GM12878 (cell line): ENCODE data around the gene RIC1. TPM values are rescaled to one million over a fixed set of nuclear protein-coding genes. Genes with fewer than 3 reads are reported as not detected.

ENCODE experiments used
- ATAC-seq: fragments of 200-7000 bp; cut with Tn5 transposase; 3 replicates; pipeline ENCODE4 v1.9.1; 2020; ENCODE audit warnings: mild to moderate bottlenecking, moderate library complexity
- BruUV-seq: library from RNA; stranded (reverse); fragments of 400-500 nt; replicated peaks from 2 replicates; lab custom pipeline; 2021; lab: Mats Ljungman, UMichigan
- CTCF ChIA-PET: fragments of 300-600 bp; sonication (Branson Sonifier 250); formaldehyde crosslinking; extraction: SDS; loops from one replicate; lab custom pipeline; 2021; ENCODE audit warnings: inconsistent platforms; lab: Yijun Ruan, JAX
- POLR2A ChIA-PET: fragments of 350-600 bp; formaldehyde crosslinking; extraction: SDS; loops from one replicate; lab custom pipeline; 2021; ENCODE audit warnings: inconsistent platforms; lab: Charles Lee
- RAD21 ChIA-PET: fragments of 300-600 bp; sonication (Branson Sonifier 250); formaldehyde crosslinking; loops from one replicate; lab custom pipeline; 2023; ENCODE audit warnings: antibody characterized with exemption; ENCODE audit not compliant: unreplicated experiment; lab: Charles Lee
- SMC1A ChIA-PET: fragments of 300-600 bp; sonication (Branson Sonifier 250); formaldehyde crosslinking; loops from one replicate; lab custom pipeline; 2023; ENCODE audit not compliant: unreplicated experiment, uncharacterized antibody; lab: Charles Lee
- DNase-seq: peaks from one replicate; pipeline ENCODE4 v3.0.0-alpha.2; 2011; ENCODE audit warnings: low read depth, low spot score
- FAIRE-seq: peaks from 3 replicates; lab custom pipeline; 2011; peaks lifted over from hg19 to GRCh38; lab: Jason Lieb, UNC
- H2AFZ ChIP-seq: 2 replicates; pipeline ENCODE4 v1.6.0; 2011; ENCODE audit warnings: low read depth, low read length, control low read depth; ENCODE audit not compliant: control insufficient read depth
- H3K27ac ChIP-seq: 2 replicates; pipeline ENCODE4 v1.5.1; 2011; ENCODE audit warnings: control low read depth; ENCODE audit not compliant: control insufficient read depth, insufficient read depth
- H3K27me3 ChIP-seq, 2 experiments: replicated peaks in 1 of 2; 2 replicates each; pipeline versions ENCODE4 v1.6.0 to v1.6.1; 2011; ENCODE audit warnings: low read length in 1 of 2; ENCODE audit not compliant: control insufficient read depth in 2 of 2, insufficient read depth in 2 of 2
- H3K36me3 ChIP-seq, 2 experiments: 2 replicates each; pipeline ENCODE4 v1.5.1; 2011; ENCODE audit warnings: low read length in 1 of 2; ENCODE audit not compliant: control insufficient read depth in 2 of 2, insufficient read depth in 2 of 2
- H3K4me1 ChIP-seq: 2 replicates; pipeline ENCODE4 v1.6.1; 2011; ENCODE audit warnings: mild to moderate bottlenecking, low read length, moderate library complexity, mixed read lengths; ENCODE audit not compliant: control insufficient read depth, insufficient read depth
- H3K4me2 ChIP-seq: 2 replicates; pipeline ENCODE4 v1.6.0; 2011; ENCODE audit warnings: control low read depth; ENCODE audit not compliant: control insufficient read depth, insufficient read depth
- H3K4me3 ChIP-seq: fragments of 200-600 bp; sonication (generic); 2 replicates; pipeline ENCODE4 v1.5.1; 2016
- H3K79me2 ChIP-seq: 2 replicates; pipeline ENCODE4 v1.6.0; 2011; ENCODE audit warnings: low read length; ENCODE audit not compliant: control insufficient read depth, insufficient read depth
- H3K9ac ChIP-seq: 2 replicates; pipeline ENCODE4 v1.8.0; 2011; ENCODE audit warnings: low read length, control low read depth, mixed read lengths; ENCODE audit not compliant: control insufficient read depth, insufficient read depth
- H3K9me3 ChIP-seq: replicated peaks from 3 replicates; pipeline ENCODE4 v1.5.1; 2011; ENCODE audit warnings: mild to moderate bottlenecking, low read length; ENCODE audit not compliant: control insufficient read depth, insufficient read depth
- H4K20me1 ChIP-seq: 2 replicates; pipeline ENCODE4 v1.6.0; 2011; ENCODE audit not compliant: control insufficient read depth, insufficient read depth
- BCL11A ChIP-seq: IDR thresholded peaks from 2 replicates; pipeline ENCODE4 v1.6.1; 2011; ENCODE audit warnings: low read depth, low read length
- EED ChIP-seq: sonication (generic); IDR thresholded peaks from 2 replicates; pipeline ENCODE4 v1.6.1; 2016; ENCODE audit warnings: antibody characterized with exemption, low read depth
- MTA2 ChIP-seq: fragments of 450-650 bp; IDR thresholded peaks from 2 replicates; pipeline ENCODE4 v1.6.1; 2016; ENCODE audit warnings: low read depth, mild to moderate bottlenecking, moderate library complexity
- SIX5 ChIP-seq: IDR thresholded peaks from 2 replicates; pipeline ENCODE4 v1.6.1; 2011; ENCODE audit warnings: mild to moderate bottlenecking, low read depth, low read length, moderate library complexity; ENCODE audit not compliant: severe bottlenecking
- SREBF2 ChIP-seq: IDR thresholded peaks from 2 replicates; pipeline ENCODE4 v1.6.1; 2012; ENCODE audit warnings: mild to moderate bottlenecking, low read length
- SUZ12 ChIP-seq: fragments of 200-600 bp; sonication (generic); IDR thresholded peaks from one replicate; pipeline ENCODE4 v1.6.1; 2018; ENCODE audit warnings: antibody characterized with exemption, mild to moderate bottlenecking; ENCODE audit not compliant: unreplicated experiment
- TBL1XR1 ChIP-seq: IDR thresholded peaks from 2 replicates; pipeline ENCODE4 v1.6.1; 2012; ENCODE audit warnings: low read depth, low read length, improper control_type of control experiment
- ZNF274 ChIP-seq: IDR thresholded peaks from one replicate; pipeline ENCODE4 v1.8.0; 2011; ENCODE audit not compliant: insufficient read length, insufficient read depth
- WGBS: methylation state at CpG from one replicate; pipeline ENCODE4 v1.1.6; 2016; ENCODE audit warnings: low lambda C conversion rate; ENCODE audit not compliant: insufficient replicate concordance, insufficient coverage; ENCODE audit errors: missing lambda C conversion rate; 5-methylcytosine and 5-hydroxymethylcytosine counted together
- in situ Hi-C: fragments of 300-500 bp; cut with MboI; formaldehyde crosslinking; loops from 9 replicates; pipeline ENCODE4 v1.14.3; 2018; ENCODE audit warnings: mixed read lengths
- intact Hi-C: fragments of 100-400 bp; cut with micrococcal nuclease; formaldehyde crosslinking; loops from one replicate; pipeline ENCODE4 v1.14.2; 2022; ENCODE audit not compliant: unreplicated experiment
- polyA plus RNA-seq, 11 experiments: library from polyadenylated mRNA; depleted of rRNA in 4 of 11; unstranded in 6 of 11; stranded (reverse) in 5 of 11; fragments of >200 nt; fragmentation: Nextera tagmentation in 4 of 11; fragmentation: Illumina TruSeq in 1 of 11; extraction: Ambion mirVana in 4 of 11; extraction: Trizol in 1 of 11; gene quantifications; 1 replicate in 1 of 11; 2 replicates in 10 of 11; pipeline versions ENCODE4 v1.2.1 to v1.2.3, GENCODE V29; 2011 to 2016; ENCODE audit warnings: inconsistent platforms in 2 of 11, missing spikeins in 2 of 11, low read depth in 1 of 11
- total RNA-seq, 4 experiments: library from RNA; depleted of rRNA in 3 of 4; stranded (reverse); fragments of >200 nt in 3 of 4; fragmentation: Illumina TruSeq in 1 of 4; extraction: Trizol in 1 of 4; gene quantifications; 2 replicates each; pipeline versions ENCODE4 v1.2.1 to v1.2.3, GENCODE V29; 2013 to 2021
- TF ChIP-seq, protein P1 (sequence below): IDR thresholded peaks from 2 replicates; pipeline ENCODE4 v1.6.1; 2012; ENCODE audit warnings: improper control_type of control experiment, low read depth, low read length; ENCODE audit not compliant: insufficient replicate concordance
- TF ChIP-seq, protein P2 (sequence below): IDR thresholded peaks from 2 replicates; pipeline ENCODE4 v1.6.1; 2012; ENCODE audit warnings: low read depth, low read length, improper control_type of control experiment
- TF ChIP-seq, protein P3 (sequence below): IDR thresholded peaks from 2 replicates; pipeline ENCODE4 v1.6.1; 2011; ENCODE audit warnings: mild to moderate bottlenecking, low read depth, low read length, moderate library complexity; ENCODE audit not compliant: insufficient replicate concordance
- TF ChIP-seq, protein P4 (sequence below): IDR thresholded peaks from 2 replicates; pipeline ENCODE4 v1.6.1; 2011; ENCODE audit warnings: borderline replicate concordance, low read depth, mild to moderate bottlenecking, moderate library complexity, mixed read lengths, low read length; ENCODE audit not compliant: insufficient read depth; ENCODE audit errors: extremely low read length
- TF ChIP-seq, protein P5 (sequence below): IDR thresholded peaks from 2 replicates; pipeline ENCODE4 v1.6.1; 2011; ENCODE audit warnings: borderline replicate concordance, low read depth, mild to moderate bottlenecking, moderate library complexity, low read length; ENCODE audit not compliant: insufficient read depth, poor library complexity, severe bottlenecking

The RIC1 gene
- total and polyA plus RNA-seq, 10 of the 15 experiments (the other 5 are each of a cell fraction or from before 2014, with no cell fraction given), result 6.2 to 59.8 (median 33.3) TPM

DNA sequence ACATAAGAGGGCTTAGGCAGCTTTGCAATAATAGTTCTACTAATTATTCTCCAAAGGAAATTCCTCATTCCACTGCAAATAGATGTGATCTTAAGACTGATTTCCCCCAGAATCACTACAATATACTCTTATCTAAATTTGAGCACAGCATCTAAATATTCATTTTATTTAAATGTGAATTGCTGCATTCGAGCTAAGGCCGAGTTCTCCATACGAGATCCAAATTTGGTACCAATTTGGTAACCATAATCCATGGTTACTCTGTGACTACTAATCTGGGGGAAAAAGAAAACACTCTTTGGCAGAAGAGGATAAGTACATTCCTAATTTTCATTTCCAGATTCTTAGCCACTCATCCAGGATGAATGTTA is 19.7 kb upstream of the RIC1 start (continued):
- TF ChIP-seq, protein P1, sequence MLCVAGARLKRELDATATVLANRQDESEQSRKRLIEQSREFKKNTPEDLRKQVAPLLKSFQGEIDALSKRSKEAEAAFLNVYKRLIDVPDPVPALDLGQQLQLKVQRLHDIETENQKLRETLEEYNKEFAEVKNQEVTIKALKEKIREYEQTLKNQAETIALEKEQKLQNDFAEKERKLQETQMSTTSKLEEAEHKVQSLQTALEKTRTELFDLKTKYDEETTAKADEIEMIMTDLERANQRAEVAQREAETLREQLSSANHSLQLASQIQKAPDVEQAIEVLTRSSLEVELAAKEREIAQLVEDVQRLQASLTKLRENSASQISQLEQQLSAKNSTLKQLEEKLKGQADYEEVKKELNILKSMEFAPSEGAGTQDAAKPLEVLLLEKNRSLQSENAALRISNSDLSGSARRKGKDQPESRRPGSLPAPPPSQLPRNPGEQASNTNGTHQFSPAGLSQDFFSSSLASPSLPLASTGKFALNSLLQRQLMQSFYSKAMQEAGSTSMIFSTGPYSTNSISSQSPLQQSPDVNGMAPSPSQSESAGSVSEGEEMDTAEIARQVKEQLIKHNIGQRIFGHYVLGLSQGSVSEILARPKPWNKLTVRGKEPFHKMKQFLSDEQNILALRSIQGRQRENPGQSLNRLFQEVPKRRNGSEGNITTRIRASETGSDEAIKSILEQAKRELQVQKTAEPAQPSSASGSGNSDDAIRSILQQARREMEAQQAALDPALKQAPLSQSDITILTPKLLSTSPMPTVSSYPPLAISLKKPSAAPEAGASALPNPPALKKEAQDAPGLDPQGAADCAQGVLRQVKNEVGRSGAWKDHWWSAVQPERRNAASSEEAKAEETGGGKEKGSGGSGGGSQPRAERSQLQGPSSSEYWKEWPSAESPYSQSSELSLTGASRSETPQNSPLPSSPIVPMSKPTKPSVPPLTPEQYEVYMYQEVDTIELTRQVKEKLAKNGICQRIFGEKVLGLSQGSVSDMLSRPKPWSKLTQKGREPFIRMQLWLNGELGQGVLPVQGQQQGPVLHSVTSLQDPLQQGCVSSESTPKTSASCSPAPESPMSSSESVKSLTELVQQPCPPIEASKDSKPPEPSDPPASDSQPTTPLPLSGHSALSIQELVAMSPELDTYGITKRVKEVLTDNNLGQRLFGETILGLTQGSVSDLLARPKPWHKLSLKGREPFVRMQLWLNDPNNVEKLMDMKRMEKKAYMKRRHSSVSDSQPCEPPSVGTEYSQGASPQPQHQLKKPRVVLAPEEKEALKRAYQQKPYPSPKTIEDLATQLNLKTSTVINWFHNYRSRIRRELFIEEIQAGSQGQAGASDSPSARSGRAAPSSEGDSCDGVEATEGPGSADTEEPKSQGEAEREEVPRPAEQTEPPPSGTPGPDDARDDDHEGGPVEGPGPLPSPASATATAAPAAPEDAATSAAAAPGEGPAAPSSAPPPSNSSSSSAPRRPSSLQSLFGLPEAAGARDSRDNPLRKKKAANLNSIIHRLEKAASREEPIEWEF, result no peak
- TF ChIP-seq MTA2, result no peak

DNA sequence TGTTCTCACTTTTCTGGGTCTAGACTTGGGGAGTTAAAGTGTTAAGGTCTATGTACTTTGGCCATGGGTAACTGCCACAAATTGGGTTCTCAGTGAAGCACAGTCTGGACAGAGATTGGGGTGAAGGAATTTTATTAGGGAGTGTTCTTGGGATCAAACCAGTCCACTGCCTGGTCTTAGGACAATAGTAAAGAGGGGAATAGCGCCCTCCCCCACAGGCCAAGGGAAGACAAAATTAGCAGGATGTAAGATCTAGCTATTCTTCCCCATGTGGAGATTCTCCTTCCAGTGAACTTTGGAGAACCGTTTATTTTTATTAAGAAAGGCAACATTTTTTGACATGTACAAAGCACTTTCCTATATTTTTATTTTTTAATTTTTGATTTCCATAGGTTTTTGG is 18.4 kb upstream of the RIC1 start:
- BruUV-seq, result no TSS peak
- TF ChIP-seq BCL11A (no peak), ZNF274 (no peak), SIX5 (no peak), TBL1XR1 (no peak), SUZ12 (no peak), EED (no peak), SREBF2 (no peak)
- TF ChIP-seq, protein P2, sequence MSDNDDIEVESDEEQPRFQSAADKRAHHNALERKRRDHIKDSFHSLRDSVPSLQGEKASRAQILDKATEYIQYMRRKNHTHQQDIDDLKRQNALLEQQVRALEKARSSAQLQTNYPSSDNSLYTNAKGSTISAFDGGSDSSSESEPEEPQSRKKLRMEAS, result no peak
- TF ChIP-seq, protein P3, sequence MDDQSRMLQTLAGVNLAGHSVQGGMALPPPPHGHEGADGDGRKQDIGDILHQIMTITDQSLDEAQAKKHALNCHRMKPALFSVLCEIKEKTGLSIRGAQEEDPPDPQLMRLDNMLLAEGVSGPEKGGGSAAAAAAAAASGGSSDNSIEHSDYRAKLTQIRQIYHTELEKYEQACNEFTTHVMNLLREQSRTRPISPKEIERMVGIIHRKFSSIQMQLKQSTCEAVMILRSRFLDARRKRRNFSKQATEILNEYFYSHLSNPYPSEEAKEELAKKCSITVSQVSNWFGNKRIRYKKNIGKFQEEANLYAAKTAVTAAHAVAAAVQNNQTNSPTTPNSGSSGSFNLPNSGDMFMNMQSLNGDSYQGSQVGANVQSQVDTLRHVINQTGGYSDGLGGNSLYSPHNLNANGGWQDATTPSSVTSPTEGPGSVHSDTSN, result no peak
- TF ChIP-seq, protein P4, sequence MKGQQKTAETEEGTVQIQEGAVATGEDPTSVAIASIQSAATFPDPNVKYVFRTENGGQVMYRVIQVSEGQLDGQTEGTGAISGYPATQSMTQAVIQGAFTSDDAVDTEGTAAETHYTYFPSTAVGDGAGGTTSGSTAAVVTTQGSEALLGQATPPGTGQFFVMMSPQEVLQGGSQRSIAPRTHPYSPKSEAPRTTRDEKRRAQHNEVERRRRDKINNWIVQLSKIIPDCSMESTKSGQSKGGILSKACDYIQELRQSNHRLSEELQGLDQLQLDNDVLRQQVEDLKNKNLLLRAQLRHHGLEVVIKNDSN, result no peak
- TF ChIP-seq, protein P5, sequence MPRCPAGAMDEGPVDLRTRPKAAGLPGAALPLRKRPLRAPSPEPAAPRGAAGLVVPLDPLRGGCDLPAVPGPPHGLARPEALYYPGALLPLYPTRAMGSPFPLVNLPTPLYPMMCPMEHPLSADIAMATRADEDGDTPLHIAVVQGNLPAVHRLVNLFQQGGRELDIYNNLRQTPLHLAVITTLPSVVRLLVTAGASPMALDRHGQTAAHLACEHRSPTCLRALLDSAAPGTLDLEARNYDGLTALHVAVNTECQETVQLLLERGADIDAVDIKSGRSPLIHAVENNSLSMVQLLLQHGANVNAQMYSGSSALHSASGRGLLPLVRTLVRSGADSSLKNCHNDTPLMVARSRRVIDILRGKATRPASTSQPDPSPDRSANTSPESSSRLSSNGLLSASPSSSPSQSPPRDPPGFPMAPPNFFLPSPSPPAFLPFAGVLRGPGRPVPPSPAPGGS, result no peak

More for the DNA sequence above, 18.4 kb upstream of the RIC1 start:
- Histone ChIP-seq H3K4me2 (no peak overlapping the region), H2AFZ (0 out of 2 replicates have a peak overlapping the region, but pooled peaks have one; percentile 20), H3K9me3 (no peaks in the 10 kb centered on the region; the same call in 2 of the 3 replicates), H3K4me1 (peaks cover 10% of the 10 kb centered on the region), H3K27me3 (no peaks in the 10 kb centered on the region), H3K9ac (no peak overlapping the region), H3K4me3 (no peak overlapping the region), H3K36me3 (no peaks in the 10 kb centered on the region), H3K79me2 (peaks cover 4% of the 10 kb centered on the region), H3K27ac (no peak overlapping the region), H4K20me1 (no peaks in the 10 kb centered on the region)
- ATAC-seq (no peak), DNase-seq (no peak), FAIRE-seq (no peak)
- 97% methylated on average over 2 of the region's 2 CpGs for WGBS
- RAD21 ChIA-PET, result interaction anchor here (0.9 to 4.5 kb wide), 2 partner anchors 17 to 128 kb away, joined by 5 to 52 read pairs; partner anchors contain the start of gene RIC1
- intact Hi-C loops (no loop called here), in situ Hi-C loops (no loop called here)
- POLR2A ChIA-PET, result interaction anchor here (2.4 to 3.2 kb wide), 3 partner anchors 13 to 160 kb away, joined by 9 to 19 read pairs (median 14); partner anchors contain the start of genes CD274 and RIC1
- SMC1A ChIA-PET, result interaction anchor here (0.7 to 4.2 kb wide), 13 partner anchors 9 to 848 kb away, joined by 3 to 26 read pairs (median 4); partner anchors contain the start of gene RIC1
- CTCF ChIA-PET, result interaction anchor here (0.6 to 3.0 kb wide), 5 partner anchors 10 to 397 kb away, joined by 3 to 19 read pairs (median 3); no protein-coding TSS in a partner anchor
